Neuronal stem cell (in vitro differentiated cells): ENCODE measurements around the gene ALOXE3.

Experiments used
- DNase-seq: peaks from one replicate; pipeline ENCODE4 v3.0.0-alpha.2; 2013; ENCODE audit warnings: low spot score
- H2AFZ ChIP-seq: one replicate; pipeline ENCODE4 v1.6.1; 2013; ENCODE audit warnings: mild to moderate bottlenecking, low read length, inconsistent platforms
- H2AK5ac ChIP-seq: 2 replicates; pipeline ENCODE4 v1.6.1; 2013; ENCODE audit warnings: low read depth, mild to moderate bottlenecking, inconsistent platforms, low read length, moderate library complexity, mixed read lengths
- H2BK120ac ChIP-seq: 2 replicates; pipeline ENCODE4 v1.6.1; 2013; ENCODE audit warnings: low read depth, mild to moderate bottlenecking, inconsistent platforms, low read length, moderate library complexity, mixed read lengths
- H2BK12ac ChIP-seq: one replicate; pipeline ENCODE4 v1.6.1; 2013; ENCODE audit warnings: low read length, inconsistent platforms
- H2BK15ac ChIP-seq: 2 replicates; pipeline ENCODE4 v1.6.1; 2013; ENCODE audit warnings: mild to moderate bottlenecking, low read length, inconsistent platforms, mixed read lengths
- H2BK5ac ChIP-seq: one replicate; pipeline ENCODE4 v1.6.1; 2013; ENCODE audit warnings: inconsistent platforms, mild to moderate bottlenecking, low read length, moderate library complexity
- H3K14ac ChIP-seq: one replicate; pipeline ENCODE4 v1.6.1; 2013; ENCODE audit warnings: low read length, inconsistent platforms
- H3K18ac ChIP-seq: 2 replicates; pipeline ENCODE4 v1.6.1; 2013; ENCODE audit warnings: low read length, inconsistent platforms
- H3K23ac ChIP-seq: 2 replicates; pipeline ENCODE4 v1.6.1; 2013; ENCODE audit warnings: low read depth, mild to moderate bottlenecking, mixed read lengths, low read length, inconsistent platforms; ENCODE audit not compliant: poor library complexity
- H3K27ac ChIP-seq: replicated peaks from 3 replicates; pipeline ENCODE4 v1.5.1; 2013; ENCODE audit warnings: low read length, inconsistent platforms
- H3K27me3 ChIP-seq, 3 experiments: 2 replicates each; pipeline ENCODE4 v1.6.1; 2013; ENCODE audit warnings: low read length in 3 of 3, mild to moderate bottlenecking in 2 of 3, inconsistent platforms in 1 of 3, low read depth in 1 of 3, mixed read lengths in 1 of 3, moderate library complexity in 1 of 3; ENCODE audit not compliant: control insufficient read depth in 3 of 3, insufficient read depth in 3 of 3
- H3K36me3 ChIP-seq, 2 donors: replicated peaks in 1 of 2; 2 replicates each; pipeline ENCODE4 v1.6.1; 2013; ENCODE audit warnings: low read length in 2 of 2; ENCODE audit not compliant: control insufficient read depth in 2 of 2, insufficient read depth in 2 of 2
- H3K4ac ChIP-seq: 2 replicates; pipeline ENCODE4 v1.6.1; 2013; ENCODE audit warnings: inconsistent platforms, mild to moderate bottlenecking, low read length, moderate library complexity
- H3K4me1 ChIP-seq, 2 donors: 1 replicate in 1 of 2; 2 replicates in 1 of 2; pipeline ENCODE4 v1.6.1; 2013; ENCODE audit warnings: low read length in 2 of 2, low read depth in 1 of 2; ENCODE audit not compliant: control insufficient read depth in 2 of 2, insufficient read depth in 1 of 2
- H3K4me2 ChIP-seq: one replicate; pipeline ENCODE4 v1.6.1; 2013; ENCODE audit warnings: mild to moderate bottlenecking, low read length, inconsistent platforms; ENCODE audit not compliant: insufficient read depth, poor library complexity, severe bottlenecking
- H3K4me3 ChIP-seq, 2 donors: 2 replicates each; pipeline ENCODE4 v1.5.1; 2013; ENCODE audit warnings: low read length in 2 of 2, mild to moderate bottlenecking in 2 of 2, inconsistent platforms in 1 of 2, moderate library complexity in 1 of 2
- H3K79me1 ChIP-seq: one replicate; pipeline ENCODE4 v1.6.1; 2013; ENCODE audit warnings: low read depth, mild to moderate bottlenecking, inconsistent platforms, low read length, moderate library complexity
- H3K9ac ChIP-seq: one replicate; pipeline ENCODE4 v1.6.1; 2013; ENCODE audit warnings: mild to moderate bottlenecking, low read depth, low read length, inconsistent platforms; ENCODE audit not compliant: poor library complexity
- H3K9me3 ChIP-seq, 2 donors: replicated peaks in 1 of 2; 2 replicates each; pipeline versions ENCODE3 to v1.6.1; 2013; ENCODE audit warnings: low read length in 2 of 2, mild to moderate bottlenecking in 2 of 2, inconsistent platforms in 1 of 2, low read depth in 1 of 2, mixed read lengths in 1 of 2, moderate library complexity in 1 of 2; ENCODE audit not compliant: control insufficient read depth in 2 of 2, insufficient read depth in 1 of 2
- H4K8ac ChIP-seq: one replicate; pipeline ENCODE4 v1.6.1; 2013; ENCODE audit warnings: low read depth, mild to moderate bottlenecking, inconsistent platforms, low read length, moderate library complexity
- H4K91ac ChIP-seq: one replicate; pipeline ENCODE4 v1.6.1; 2013; ENCODE audit warnings: low read length, low read depth, mild to moderate bottlenecking, inconsistent platforms; ENCODE audit not compliant: poor library complexity
- WGBS, 2 donors: extraction: QIAGEN DNeasy Blood & Tissue Kit; methylation state at CpG; one replicate each; pipeline ENCODE4 v1.1.7; 2013; ENCODE audit warnings: missing lambda C conversion rate in 2 of 2, mixed read lengths in 1 of 2; ENCODE audit not compliant: insufficient read length in 2 of 2, insufficient replicate concordance in 1 of 2; ENCODE audit errors: extremely low coverage in 2 of 2; 5-methylcytosine and 5-hydroxymethylcytosine counted together

Gene ALOXE3

GRCh38 chr17:8071496-8071895 is 46.8 kb downstream of the ALOXE3 start:
- no peak overlapping the region for H3K14ac ChIP-seq
- no peak overlapping the region for H2BK15ac ChIP-seq
- WGBS, 2 donors, result no CpG with 5 or more reads among the region's 12 CpGs
- no peak for DNase-seq
- no peak overlapping the region for H3K9ac ChIP-seq
- peak overlapping the region; percentile 71 for H2AK5ac ChIP-seq
- no peak overlapping the region for H3K4me2 ChIP-seq
- H3K79me1 ChIP-seq, result no peaks in the 10 kb centered on the region
- no peak overlapping the region for H3K27ac ChIP-seq
- H3K9me3 ChIP-seq, result peaks cover 0 to 2% of the 10 kb centered on the region in 2 donors
- H3K4me1 ChIP-seq, result peaks cover 4 to 14% of the 10 kb centered on the region in 2 donors
- no peak overlapping the region for H4K91ac ChIP-seq
- no peak overlapping the region for H2BK12ac ChIP-seq
- H3K27me3 ChIP-seq, result peaks cover 24 to 95% (median 59%) of the 10 kb centered on the region in 3 experiments
- no peak overlapping the region for H3K4ac ChIP-seq
- H2BK5ac ChIP-seq, result no peak overlapping the region
- H4K8ac ChIP-seq, result no peak overlapping the region
- no peaks in the 10 kb centered on the region for H3K36me3 ChIP-seq
- H3K18ac ChIP-seq, result peak overlapping the region; percentile 13
- H3K23ac ChIP-seq, result peak overlapping the region; percentile 28
- H2AFZ ChIP-seq, result no peak overlapping the region
- no peak overlapping the region for H2BK120ac ChIP-seq
- peak overlapping the region in 1 of 2 donors; percentile 9 for H3K4me3 ChIP-seq

- no peak overlapping the region for H2BK12ac ChIP-seq
- H2BK15ac ChIP-seq, result no peak overlapping the region
- no peak overlapping the region for H2AK5ac ChIP-seq
- H4K8ac ChIP-seq, result no peak overlapping the region
- no peak for DNase-seq
- H3K4me3 ChIP-seq, result no peak overlapping the region
- H3K79me1 ChIP-seq, result no peaks in the 10 kb centered on the region
- no peak overlapping the region for H2BK120ac ChIP-seq
- H2BK5ac ChIP-seq, result no peak overlapping the region
- peaks cover 4 to 15% of the 10 kb centered on the region in 2 donors for H3K4me1 ChIP-seq
- H3K4ac ChIP-seq, result no peak overlapping the region
- no peak overlapping the region for H3K4me2 ChIP-seq
- H3K9ac ChIP-seq, result no peak overlapping the region
- WGBS, 2 donors, result no CpG with 5 or more reads among the region's 3 CpGs
- H3K36me3 ChIP-seq, result no peaks in the 10 kb centered on the region
- no peak overlapping the region for H3K23ac ChIP-seq
- H3K27me3 ChIP-seq, result peaks cover 22 to 92% (median 50%) of the 10 kb centered on the region in 3 experiments
- H4K91ac ChIP-seq, result no peak overlapping the region
- no peak overlapping the region for H3K18ac ChIP-seq
- H3K9me3 ChIP-seq, result peaks cover 0 to 2% of the 10 kb centered on the region in 2 donors
- H3K14ac ChIP-seq, result no peak overlapping the region
- no peak overlapping the region for H3K27ac ChIP-seq
- H2AFZ ChIP-seq, result no peak overlapping the region
These were observed 48.8 kb downstream of the ALOXE3 start for GRCh38 chr17:8069587-8069860.

DNA sequence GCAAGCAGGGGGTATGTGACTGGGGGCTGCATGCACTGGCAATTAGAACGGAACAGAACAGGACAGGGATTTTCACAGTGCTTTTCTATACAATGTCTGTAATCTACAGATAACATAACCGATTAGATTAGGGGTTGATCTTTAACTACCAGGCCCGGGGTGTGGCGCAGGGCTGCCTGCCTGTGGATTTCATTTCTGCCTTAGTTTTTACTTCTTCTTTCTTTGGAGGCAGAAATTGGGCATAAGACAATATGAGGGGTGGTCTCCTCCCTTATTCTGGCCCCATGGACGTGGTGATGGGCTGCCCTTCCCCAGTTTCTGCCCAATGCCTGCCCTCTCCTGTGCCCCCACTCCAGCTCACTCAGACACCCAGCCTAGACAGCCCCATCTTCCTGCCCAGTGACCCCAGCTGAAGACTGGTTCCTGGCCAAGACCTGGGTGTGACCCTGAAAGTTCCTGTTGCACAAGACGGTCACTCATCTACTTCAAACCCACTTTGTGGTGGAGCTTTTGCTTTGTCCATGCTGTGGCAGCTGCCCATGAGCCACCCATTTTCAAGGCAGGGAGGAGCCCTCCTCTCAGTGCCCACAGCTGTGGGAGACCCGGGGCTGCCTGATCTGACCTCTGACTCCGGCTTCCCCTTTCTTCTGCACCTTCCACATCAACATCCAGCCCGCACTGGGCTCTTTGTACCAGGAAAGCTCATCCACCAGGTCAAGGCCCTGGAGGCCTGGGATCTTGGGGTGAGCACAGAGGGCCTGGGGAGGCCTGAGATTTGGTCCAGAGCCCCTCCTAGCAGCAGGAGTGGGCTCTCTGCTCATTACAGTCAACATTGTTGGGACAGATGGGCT is 49.4 kb downstream of the ALOXE3 start:
- H3K27ac ChIP-seq, result no peak overlapping the region
- no peak overlapping the region for H2BK15ac ChIP-seq
- H3K18ac ChIP-seq, result no peak overlapping the region
- H2BK12ac ChIP-seq, result no peak overlapping the region
- no peak overlapping the region for H3K4me2 ChIP-seq
- H3K36me3 ChIP-seq, result no peaks in the 10 kb centered on the region
- no peak overlapping the region for H4K8ac ChIP-seq
- no peak overlapping the region for H4K91ac ChIP-seq
- H3K4ac ChIP-seq, result no peak overlapping the region
- peaks cover 4 to 16% of the 10 kb centered on the region in 2 donors for H3K4me1 ChIP-seq
- H2BK120ac ChIP-seq, result no peak overlapping the region
- peaks cover 0 to 2% of the 10 kb centered on the region in 2 donors for H3K9me3 ChIP-seq
- no peak overlapping the region for H2AFZ ChIP-seq
- H3K79me1 ChIP-seq, result no peaks in the 10 kb centered on the region
- H2AK5ac ChIP-seq, result no peak overlapping the region
- no CpG with 5 or more reads among the region's 9 CpGs for WGBS, 2 donors
- no peak overlapping the region for H3K23ac ChIP-seq
- peaks cover 19 to 90% (median 50%) of the 10 kb centered on the region in 3 experiments for H3K27me3 ChIP-seq
- H2BK5ac ChIP-seq, result no peak overlapping the region
- H3K14ac ChIP-seq, result no peak overlapping the region
- H3K4me3 ChIP-seq, result no peak overlapping the region
- no peak for DNase-seq
- H3K9ac ChIP-seq, result no peak overlapping the region

GRCh38 chr17:8067806-8068205 is 50.5 kb downstream of the ALOXE3 start:
- WGBS, 2 donors, result no CpG with 5 or more reads among the region's 4 CpGs

More at GRCh38 chr17:8067806-8068205, 50.5 kb downstream of the ALOXE3 start:
- H3K9ac ChIP-seq, result no peak overlapping the region
- peaks cover 0 to 2% of the 10 kb centered on the region in 2 donors for H3K9me3 ChIP-seq
- H3K14ac ChIP-seq, result no peak overlapping the region
- no peak overlapping the region for H2BK12ac ChIP-seq
- H3K4me1 ChIP-seq, result peaks cover under 1 to 8% of the 10 kb centered on the region in 2 donors
- H4K91ac ChIP-seq, result no peak overlapping the region
- no peak overlapping the region for H3K27ac ChIP-seq
- no peak overlapping the region for H2AFZ ChIP-seq
- H3K36me3 ChIP-seq, result no peaks in the 10 kb centered on the region
- no peak overlapping the region for H2BK15ac ChIP-seq
- no peak overlapping the region for H2AK5ac ChIP-seq
- H2BK120ac ChIP-seq, result no peak overlapping the region
- peaks cover 15 to 88% (median 49%) of the 10 kb centered on the region in 3 experiments for H3K27me3 ChIP-seq
- H4K8ac ChIP-seq, result no peak overlapping the region
- H3K18ac ChIP-seq, result no peak overlapping the region
- no peak overlapping the region for H3K4me2 ChIP-seq
- no peak overlapping the region for H3K4me3 ChIP-seq
- H3K4ac ChIP-seq, result no peak overlapping the region
- no peak overlapping the region for H3K23ac ChIP-seq
- H3K79me1 ChIP-seq, result no peaks in the 10 kb centered on the region
- no peak overlapping the region for H2BK5ac ChIP-seq
- no peak for DNase-seq
